HepG2 (cell line): ENCODE data around the gene PROC. TPM values are rescaled to one million over a fixed set of nuclear protein-coding genes. Genes with fewer than 3 reads are reported as not detected.

Experiments
- ATF1 ChIP-seq: IDR thresholded peaks from 2 replicates; pipeline ENCODE4 v1.6.1; 2016; ENCODE audit warnings: mild to moderate bottlenecking, control low read depth
- ATF4 ChIP-seq, 2 experiments: fragments of 450-650 bp in 1 of 2; sonication (generic) in 1 of 2; formaldehyde crosslinking; IDR thresholded peaks; 2 replicates each; pipeline versions ENCODE4 v1.5.0 to v1.8.0; 2020 to 2022; ENCODE audit warnings: mild to moderate bottlenecking in 1 of 2, missing genetic modification reagents in 1 of 2
- ATF7-NPFF ChIP-seq: sonication (generic); formaldehyde crosslinking; IDR thresholded peaks from 2 replicates; pipeline ENCODE4 v1.8.1; 2023; ENCODE audit warnings: mild to moderate bottlenecking, low read depth, missing genetic modification reagents, moderate library complexity
- FOXA1 ChIP-seq, 2 experiments: fragments of 450-650 bp in 1 of 2; sonication (generic) in 1 of 2; formaldehyde crosslinking in 1 of 2; IDR thresholded peaks; 2 replicates each; pipeline versions ENCODE4 v1.4.0 to v1.6.1; 2016 to 2020; ENCODE audit warnings: missing genetic modification reagents in 1 of 2
- GABPA ChIP-seq, 2 experiments: IDR thresholded peaks; 2 replicates each; pipeline ENCODE4 v1.6.1; 2011 to 2016; ENCODE audit warnings: low read depth in 2 of 2, low read length in 1 of 2, missing biosample characterization in 1 of 2, missing genetic modification characterization in 1 of 2
- HNRNPLL ChIP-seq: fragments of 200-400 bp; formaldehyde crosslinking; IDR thresholded peaks from 2 replicates; pipeline ENCODE4 v1.6.1; 2017; ENCODE audit warnings: mild to moderate bottlenecking, low read depth, low read length; ENCODE audit not compliant: poor library complexity, severe bottlenecking
- KLF11 ChIP-seq: IDR thresholded peaks from 2 replicates; pipeline ENCODE4 v1.6.1; 2016; ENCODE audit warnings: missing compliant biosample characterization
- KLF15 ChIP-seq: sonication (generic); formaldehyde crosslinking; IDR thresholded peaks from 2 replicates; pipeline ENCODE4 v1.8.1; 2023; ENCODE audit warnings: borderline replicate concordance, mild to moderate bottlenecking, inconsistent platforms, missing genetic modification reagents, mixed read lengths
- PHB2 ChIP-seq: fragments of 450-650 bp; IDR thresholded peaks from 2 replicates; pipeline ENCODE4 v1.6.1; 2018; ENCODE audit not compliant: partially characterized antibody
- RAD51 ChIP-seq: fragments of 450-650 bp; IDR thresholded peaks from 2 replicates; pipeline ENCODE4 v1.6.1; 2016; ENCODE audit warnings: borderline replicate concordance
- SMC3 ChIP-seq: IDR thresholded peaks from 2 replicates; pipeline ENCODE4 v1.6.1; 2011; ENCODE audit warnings: low read length, improper control_type of control experiment
- SP1 ChIP-seq, 2 experiments: fragments of 450-650 bp in 1 of 2; sonication (generic) in 1 of 2; formaldehyde crosslinking in 1 of 2; IDR thresholded peaks; 2 replicates each; pipeline versions ENCODE4 v1.4.0 to v1.6.1; 2016 to 2020; ENCODE audit warnings: missing genetic modification reagents in 1 of 2
- ZBTB1 ChIP-seq: sonication (generic); formaldehyde crosslinking; IDR thresholded peaks from 2 replicates; pipeline ENCODE4 v1.4.0; 2020; ENCODE audit warnings: missing genetic modification reagents, borderline replicate concordance
- ZNF143 ChIP-seq: sonication (generic); formaldehyde crosslinking; IDR thresholded peaks from 2 replicates; pipeline ENCODE4 v1.4.0; 2020; ENCODE audit warnings: missing genetic modification reagents
- ZNF746 ChIP-seq: sonication (generic); formaldehyde crosslinking; IDR thresholded peaks from 2 replicates; pipeline ENCODE4 v1.8.0; 2022; ENCODE audit warnings: mild to moderate bottlenecking, missing genetic modification reagents
- ZNF792 ChIP-seq: IDR thresholded peaks from 2 replicates; pipeline ENCODE4 v1.6.1; 2016
- ZNF816 ChIP-seq: sonication (generic); formaldehyde crosslinking; IDR thresholded peaks from 2 replicates; pipeline ENCODE4 v1.8.0; 2022; ENCODE audit warnings: missing genetic modification reagents, mild to moderate bottlenecking, borderline replicate concordance
- polyA plus RNA-seq, 8 experiments: library from polyadenylated mRNA; depleted of rRNA in 3 of 8; stranded (reverse) in 7 of 8; unstranded in 1 of 8; fragments of >200 nt; fragmentation: Illumina TruSeq in 4 of 8; extraction: Trizol in 4 of 8; gene quantifications; 2 replicates each; pipeline versions ENCODE4 v1.2.1 to v1.2.3, GENCODE V29; 2011 to 2016; ENCODE audit warnings: low read depth in 4 of 8, missing spikeins in 1 of 8, mixed read lengths in 1 of 8; ENCODE audit not compliant: insufficient read depth in 1 of 8
- total RNA-seq, 5 experiments: library from RNA; depleted of rRNA; stranded (reverse); fragments of >200 nt; fragmentation: Illumina TruSeq; extraction: Trizol; gene quantifications; 2 replicates each; pipeline ENCODE4 v1.2.3, GENCODE V29; 2016; ENCODE audit warnings: low read depth in 1 of 5
- TF ChIP-seq, protein P1 (sequence below): sonication (generic); formaldehyde crosslinking; IDR thresholded peaks from 2 replicates; pipeline ENCODE4 v1.4.0; 2020; ENCODE audit warnings: low read depth, mild to moderate bottlenecking, missing genetic modification reagents
- TF ChIP-seq, protein P2 (sequence below): sonication (generic); formaldehyde crosslinking; IDR thresholded peaks from 2 replicates; pipeline ENCODE4 v1.4.0; 2020; ENCODE audit warnings: missing genetic modification reagents
- TF ChIP-seq, protein P3 (sequence below): sonication (generic); formaldehyde crosslinking; IDR thresholded peaks from 2 replicates; pipeline ENCODE4 v1.4.0; 2020; ENCODE audit warnings: missing genetic modification reagents, borderline replicate concordance
- TF ChIP-seq, protein P4 (sequence below): sonication (generic); formaldehyde crosslinking; IDR thresholded peaks from 2 replicates; pipeline ENCODE4 v1.4.0; 2020; ENCODE audit warnings: mild to moderate bottlenecking, low read depth, missing genetic modification reagents

The PROC gene
- total and polyA plus RNA-seq, 2 of the 13 experiments (the other 11 are each of a cell fraction or from before 2014, with no cell fraction given): 134 to 185 TPM

- no peak for TF ChIP-seq ZNF816 (CRISPR knock-in tag)
- peak; percentile 45 for TF ChIP-seq HNRNPLL
- TF ChIP-seq KLF15: no peak
- no peak for TF ChIP-seq ZBTB1 (CRISPR knock-in tag)
- no peak for TF ChIP-seq ATF1
- TF ChIP-seq KLF11 (CRISPR knock-in tag): no peak
- TF ChIP-seq ATF4 (CRISPR knock-in tag; IDR thresholded peaks at IDR 0.05): no peak
- TF ChIP-seq, protein P1, sequence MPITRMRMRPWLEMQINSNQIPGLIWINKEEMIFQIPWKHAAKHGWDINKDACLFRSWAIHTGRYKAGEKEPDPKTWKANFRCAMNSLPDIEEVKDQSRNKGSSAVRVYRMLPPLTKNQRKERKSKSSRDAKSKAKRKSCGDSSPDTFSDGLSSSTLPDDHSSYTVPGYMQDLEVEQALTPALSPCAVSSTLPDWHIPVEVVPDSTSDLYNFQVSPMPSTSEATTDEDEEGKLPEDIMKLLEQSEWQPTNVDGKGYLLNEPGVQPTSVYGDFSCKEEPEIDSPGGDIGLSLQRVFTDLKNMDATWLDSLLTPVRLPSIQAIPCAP (CRISPR knock-in tag): no peak
- no peak for TF ChIP-seq SP1 (IDR thresholded peaks at IDR 0.05)
- TF ChIP-seq SP1 (CRISPR knock-in tag; IDR thresholded peaks at IDR 0.05): no peak
- TF ChIP-seq PHB2: no peak
- no peak for TF ChIP-seq FOXA1 (IDR thresholded peaks at IDR 0.05)
- no peak for TF ChIP-seq FOXA1 (CRISPR knock-in tag; IDR thresholded peaks at IDR 0.05)
- no peak for TF ChIP-seq GABPA (IDR thresholded peaks at IDR 0.05; ENCODE audit: low read depth, low read length)
- no peak for TF ChIP-seq GABPA (CRISPR knock-in tag; IDR thresholded peaks at IDR 0.05; ENCODE audit: low read depth)
- TF ChIP-seq ZNF746 (CRISPR knock-in tag): no peak
- TF ChIP-seq, protein P2, sequence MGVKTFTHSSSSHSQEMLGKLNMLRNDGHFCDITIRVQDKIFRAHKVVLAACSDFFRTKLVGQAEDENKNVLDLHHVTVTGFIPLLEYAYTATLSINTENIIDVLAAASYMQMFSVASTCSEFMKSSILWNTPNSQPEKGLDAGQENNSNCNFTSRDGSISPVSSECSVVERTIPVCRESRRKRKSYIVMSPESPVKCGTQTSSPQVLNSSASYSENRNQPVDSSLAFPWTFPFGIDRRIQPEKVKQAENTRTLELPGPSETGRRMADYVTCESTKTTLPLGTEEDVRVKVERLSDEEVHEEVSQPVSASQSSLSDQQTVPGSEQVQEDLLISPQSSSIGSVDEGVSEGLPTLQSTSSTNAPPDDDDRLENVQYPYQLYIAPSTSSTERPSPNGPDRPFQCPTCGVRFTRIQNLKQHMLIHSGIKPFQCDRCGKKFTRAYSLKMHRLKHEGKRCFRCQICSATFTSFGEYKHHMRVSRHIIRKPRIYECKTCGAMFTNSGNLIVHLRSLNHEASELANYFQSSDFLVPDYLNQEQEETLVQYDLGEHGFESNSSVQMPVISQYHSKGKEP (CRISPR knock-in tag): no peak
- TF ChIP-seq SMC3: no peak
- TF ChIP-seq ZNF792 (CRISPR knock-in tag): no peak
- no peak for TF ChIP-seq ZNF143 (CRISPR knock-in tag)
- TF ChIP-seq, protein P3, sequence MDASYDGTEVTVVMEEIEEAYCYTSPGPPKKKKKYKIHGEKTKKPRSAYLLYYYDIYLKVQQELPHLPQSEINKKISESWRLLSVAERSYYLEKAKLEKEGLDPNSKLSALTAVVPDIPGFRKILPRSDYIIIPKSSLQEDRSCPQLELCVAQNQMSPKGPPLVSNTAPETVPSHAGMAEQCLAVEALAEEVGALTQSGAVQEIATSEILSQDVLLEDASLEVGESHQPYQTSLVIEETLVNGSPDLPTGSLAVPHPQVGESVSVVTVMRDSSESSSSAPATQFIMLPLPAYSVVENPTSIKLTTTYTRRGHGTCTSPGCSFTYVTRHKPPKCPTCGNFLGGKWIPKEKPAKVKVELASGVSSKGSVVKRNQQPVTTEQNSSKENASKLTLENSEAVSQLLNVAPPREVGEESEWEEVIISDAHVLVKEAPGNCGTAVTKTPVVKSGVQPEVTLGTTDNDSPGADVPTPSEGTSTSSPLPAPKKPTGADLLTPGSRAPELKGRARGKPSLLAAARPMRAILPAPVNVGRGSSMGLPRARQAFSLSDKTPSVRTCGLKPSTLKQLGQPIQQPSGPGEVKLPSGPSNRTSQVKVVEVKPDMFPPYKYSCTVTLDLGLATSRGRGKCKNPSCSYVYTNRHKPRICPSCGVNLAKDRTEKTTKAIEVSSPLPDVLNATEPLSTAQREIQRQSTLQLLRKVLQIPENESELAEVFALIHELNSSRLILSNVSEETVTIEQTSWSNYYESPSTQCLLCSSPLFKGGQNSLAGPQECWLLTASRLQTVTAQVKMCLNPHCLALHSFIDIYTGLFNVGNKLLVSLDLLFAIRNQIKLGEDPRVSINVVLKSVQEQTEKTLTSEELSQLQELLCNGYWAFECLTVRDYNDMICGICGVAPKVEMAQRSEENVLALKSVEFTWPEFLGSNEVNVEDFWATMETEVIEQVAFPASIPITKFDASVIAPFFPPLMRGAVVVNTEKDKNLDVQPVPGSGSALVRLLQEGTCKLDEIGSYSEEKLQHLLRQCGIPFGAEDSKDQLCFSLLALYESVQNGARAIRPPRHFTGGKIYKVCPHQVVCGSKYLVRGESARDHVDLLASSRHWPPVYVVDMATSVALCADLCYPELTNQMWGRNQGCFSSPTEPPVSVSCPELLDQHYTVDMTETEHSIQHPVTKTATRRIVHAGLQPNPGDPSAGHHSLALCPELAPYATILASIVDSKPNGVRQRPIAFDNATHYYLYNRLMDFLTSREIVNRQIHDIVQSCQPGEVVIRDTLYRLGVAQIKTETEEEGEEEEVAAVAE: no peak
- TF ChIP-seq, protein P4, sequence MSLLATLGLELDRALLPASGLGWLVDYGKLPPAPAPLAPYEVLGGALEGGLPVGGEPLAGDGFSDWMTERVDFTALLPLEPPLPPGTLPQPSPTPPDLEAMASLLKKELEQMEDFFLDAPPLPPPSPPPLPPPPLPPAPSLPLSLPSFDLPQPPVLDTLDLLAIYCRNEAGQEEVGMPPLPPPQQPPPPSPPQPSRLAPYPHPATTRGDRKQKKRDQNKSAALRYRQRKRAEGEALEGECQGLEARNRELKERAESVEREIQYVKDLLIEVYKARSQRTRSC (CRISPR knock-in tag): no peak
- TF ChIP-seq RAD51: no peak
- no peak for TF ChIP-seq ATF7-NPFF (CRISPR knock-in tag)
These were observed 2.4 kb upstream of the PROC start (continued) for GRCh38 chr2:127415593-127416505.
